Upper lobe of left lung (tissue), 6 donors: ENCODE measurements around the gene REL. TPM values are rescaled to one million over a fixed set of nuclear protein-coding genes. Genes with fewer than 3 reads are reported as not detected.

ENCODE experiments used
- ATAC-seq, 2 donors: fragments of 200-7000 bp; cut with Tn5 transposase; one replicate each; pipeline ENCODE4 v1.9.1; 2022; ENCODE audit warnings: mild to moderate bottlenecking in 2 of 2, moderate library complexity in 2 of 2; ENCODE audit not compliant: low FRiP score in 2 of 2
- DNase-seq, 2 donors: peaks; one replicate each; pipeline ENCODE4 v3.0.0-alpha.2; 2019 to 2020
- H3K27ac ChIP-seq, 4 donors: fragments of 200-600 bp; sonication (generic); one replicate each; pipeline ENCODE4 v1.5.1; 2016 to 2019
- H3K27me3 ChIP-seq, 4 donors: fragments of 200-600 bp; sonication (generic); one replicate each; pipeline ENCODE4 v1.5.1; 2017 to 2019
- H3K36me3 ChIP-seq, 4 donors: fragments of 200-600 bp; sonication (generic); one replicate each; pipeline ENCODE4 v1.5.1; 2016 to 2019
- H3K4me1 ChIP-seq, 4 donors: fragments of 200-600 bp; sonication (generic); one replicate each; pipeline ENCODE4 v1.5.1; 2018 to 2019
- H3K4me3 ChIP-seq, 4 donors: fragments of 200-600 bp; sonication (generic); one replicate each; pipeline ENCODE4 v1.5.1; 2017 to 2019; ENCODE audit warnings: mild to moderate bottlenecking in 2 of 4, moderate library complexity in 1 of 4
- H3K9me3 ChIP-seq, 4 donors: fragments of 200-600 bp; sonication (generic); one replicate each; pipeline ENCODE4 v1.5.1; 2018 to 2019
- EP300 ChIP-seq, 4 donors: sonication (generic); formaldehyde crosslinking; IDR thresholded peaks; one replicate each; pipeline ENCODE4 v1.5.1; 2017; ENCODE audit warnings: antibody characterized with exemption in 4 of 4, control low read depth in 2 of 4
- POLR2A ChIP-seq, 4 donors: fragments of 450-650 bp; IDR thresholded peaks; one replicate each; pipeline ENCODE4 v1.5.1; 2016 to 2017; ENCODE audit warnings: antibody characterized with exemption in 4 of 4, mild to moderate bottlenecking in 2 of 4
- POLR2AphosphoS5 ChIP-seq, 2 donors: sonication (generic); formaldehyde crosslinking; IDR thresholded peaks; one replicate each; pipeline ENCODE4 v1.5.1; 2017; ENCODE audit warnings: antibody characterized with exemption in 2 of 2
- WGBS, 2 donors: methylation state at CpG; one replicate each; pipeline ENCODE4 v1.1.5; 2017 to 2018; 5-methylcytosine and 5-hydroxymethylcytosine counted together
- total RNA-seq, 6 donors: library from RNA; depleted of rRNA in 4 of 6; stranded (reverse); fragments of >200 nt in 4 of 6; gene quantifications; one replicate each; pipeline versions ENCODE4 v1.1.0 to v1.2.1, GENCODE V29; 2016 to 2021
- TF ChIP-seq, protein P1 (sequence below), 6 experiments: fragments of 450-650 bp in 4 of 6; fragments of 200-600 bp in 2 of 6; sonication (generic) in 2 of 6; IDR thresholded peaks; one replicate each; pipeline ENCODE4 v1.5.1; 2016 to 2019; ENCODE audit warnings: antibody characterized with exemption in 6 of 6
- donor health status: DM: no; HTN: no; CAD: no; lungs with moderate emphysema.
- donor health status: DM: no; HTN: yes; CAD: no; lungs with severe emphysema.

REL gene
- total RNA-seq, 6 donors from 2014 or later = 17.8 to 49.5 (median 29.6) TPM

DNA sequence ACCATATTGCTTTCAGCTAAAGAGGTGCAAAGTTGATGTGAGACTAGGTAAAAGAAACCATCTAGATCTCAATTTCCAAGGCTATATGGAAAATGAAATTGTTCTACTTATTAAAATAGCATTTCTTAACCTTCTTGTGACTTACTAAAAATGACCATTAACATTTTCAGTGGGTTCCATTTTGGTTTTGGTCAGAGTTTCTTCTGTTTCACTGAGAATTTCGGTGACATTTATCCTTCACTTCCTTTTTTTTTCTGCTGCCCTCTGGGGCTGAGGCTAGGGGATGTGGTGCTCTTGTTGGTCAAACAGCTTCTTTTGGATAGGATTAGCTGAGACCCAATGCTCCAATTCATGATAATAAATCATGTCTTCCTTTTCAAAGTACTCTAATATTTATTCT lies 44.3 kb upstream of the REL start:
- no peaks in the 10 kb centered on the region for H3K9me3 ChIP-seq
- H3K27ac ChIP-seq = no peak overlapping the region
- no peaks in the 10 kb centered on the region for H3K4me1 ChIP-seq
- WGBS, 2 donors = 62 to 70% methylated on average over 1 of the region's 1 CpG
- TF ChIP-seq POLR2AphosphoS5 (IDR thresholded peaks at IDR 0.05) (no peak), EP300 (IDR thresholded peaks at IDR 0.05) (no peak), POLR2A (IDR thresholded peaks at IDR 0.05) (no peak)
- TF ChIP-seq, protein P1, sequence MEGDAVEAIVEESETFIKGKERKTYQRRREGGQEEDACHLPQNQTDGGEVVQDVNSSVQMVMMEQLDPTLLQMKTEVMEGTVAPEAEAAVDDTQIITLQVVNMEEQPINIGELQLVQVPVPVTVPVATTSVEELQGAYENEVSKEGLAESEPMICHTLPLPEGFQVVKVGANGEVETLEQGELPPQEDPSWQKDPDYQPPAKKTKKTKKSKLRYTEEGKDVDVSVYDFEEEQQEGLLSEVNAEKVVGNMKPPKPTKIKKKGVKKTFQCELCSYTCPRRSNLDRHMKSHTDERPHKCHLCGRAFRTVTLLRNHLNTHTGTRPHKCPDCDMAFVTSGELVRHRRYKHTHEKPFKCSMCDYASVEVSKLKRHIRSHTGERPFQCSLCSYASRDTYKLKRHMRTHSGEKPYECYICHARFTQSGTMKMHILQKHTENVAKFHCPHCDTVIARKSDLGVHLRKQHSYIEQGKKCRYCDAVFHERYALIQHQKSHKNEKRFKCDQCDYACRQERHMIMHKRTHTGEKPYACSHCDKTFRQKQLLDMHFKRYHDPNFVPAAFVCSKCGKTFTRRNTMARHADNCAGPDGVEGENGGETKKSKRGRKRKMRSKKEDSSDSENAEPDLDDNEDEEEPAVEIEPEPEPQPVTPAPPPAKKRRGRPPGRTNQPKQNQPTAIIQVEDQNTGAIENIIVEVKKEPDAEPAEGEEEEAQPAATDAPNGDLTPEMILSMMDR (IDR thresholded peaks at IDR 0.05) = no peak
- DNase-seq (no peak), ATAC-seq (no peak)
- no peaks in the 10 kb centered on the region for H3K36me3 ChIP-seq
- H3K4me3 ChIP-seq = no peak overlapping the region
- no peaks in the 10 kb centered on the region for H3K27me3 ChIP-seq

DNA sequence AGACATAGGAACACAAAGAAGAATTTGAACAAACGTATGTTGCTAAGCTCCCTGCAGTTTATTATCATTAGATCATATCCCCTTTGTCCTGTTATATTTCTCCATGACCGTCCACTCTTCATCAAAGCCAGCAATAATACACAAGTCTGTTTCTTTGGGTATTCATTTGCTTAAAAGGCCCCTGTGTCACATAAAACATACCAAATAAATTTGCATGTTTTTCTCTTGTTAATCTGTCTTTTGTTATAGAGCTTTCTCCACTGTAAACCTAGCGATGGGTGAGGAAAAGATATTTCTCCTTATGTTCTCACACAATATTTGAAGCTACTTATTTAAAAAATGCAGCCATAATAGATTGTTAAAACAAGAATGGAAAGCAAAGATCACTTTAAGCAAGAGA lies 42.9 kb upstream of the REL start:
- TF ChIP-seq POLR2AphosphoS5 (IDR thresholded peaks at IDR 0.05) (no peak), POLR2A (IDR thresholded peaks at IDR 0.05) (no peak), EP300 (IDR thresholded peaks at IDR 0.05) (no peak)
- TF ChIP-seq, protein P1 (IDR thresholded peaks at IDR 0.05) = no peak
- H3K9me3 ChIP-seq = no peaks in the 10 kb centered on the region
- H3K4me1 ChIP-seq = no peaks in the 10 kb centered on the region
- no peak for DNase-seq
- H3K36me3 ChIP-seq = no peaks in the 10 kb centered on the region
- no peak for ATAC-seq
- H3K27me3 ChIP-seq = no peaks in the 10 kb centered on the region
- no peak overlapping the region for H3K4me3 ChIP-seq
- H3K27ac ChIP-seq = no peak overlapping the region
- 83% methylated on average over 3 of the region's 3 CpGs for WGBS, 2 donors

DNA sequence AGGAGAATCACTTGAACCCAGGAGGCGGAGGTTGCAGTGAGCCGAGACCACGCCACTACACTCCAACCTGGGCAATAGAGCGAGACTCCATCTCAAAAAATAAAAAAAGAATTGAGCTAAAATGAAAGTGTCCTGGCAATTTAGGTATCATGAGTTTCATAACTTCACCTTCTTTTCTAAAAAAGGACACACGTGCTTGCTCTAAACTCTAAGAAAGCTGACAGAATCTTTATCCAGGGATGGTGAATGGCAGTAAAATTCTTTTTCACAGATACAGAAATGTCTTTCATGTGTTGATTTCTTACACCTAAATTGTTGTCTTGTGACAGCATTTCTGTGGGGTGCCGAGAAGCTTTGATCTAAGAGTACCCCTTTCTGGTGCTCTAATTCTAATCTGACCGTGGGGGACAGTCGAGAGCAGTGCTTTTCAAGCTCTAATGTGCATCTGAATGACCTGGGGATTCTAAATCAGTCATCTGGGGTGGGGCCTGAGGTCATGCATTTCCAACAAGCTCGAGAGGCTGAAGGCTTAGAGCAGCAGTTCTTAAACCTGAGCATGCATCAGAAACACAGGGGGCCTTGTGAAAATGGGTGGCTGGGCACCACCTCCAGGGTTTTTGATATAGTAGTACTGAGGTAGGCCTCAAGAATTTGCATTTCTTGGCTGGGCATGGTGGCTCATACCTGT lies 42.1 kb upstream of the REL start:
- TF ChIP-seq EP300 (IDR thresholded peaks at IDR 0.05) (no peak), POLR2AphosphoS5 (IDR thresholded peaks at IDR 0.05) (no peak), POLR2A (IDR thresholded peaks at IDR 0.05) (no peak)
- TF ChIP-seq, protein P1 (IDR thresholded peaks at IDR 0.05) = no peak
- Histone ChIP-seq H3K9me3 (no peaks in the 10 kb centered on the region), H3K27ac (no peak overlapping the region), H3K4me3 (no peak overlapping the region), H3K36me3 (no peaks in the 10 kb centered on the region), H3K27me3 (no peaks in the 10 kb centered on the region), H3K4me1 (no peaks in the 10 kb centered on the region)
- no peak for DNase-seq
- no peak for ATAC-seq
- 91 to 94% methylated on average over 9 of the region's 9 CpGs for WGBS, 2 donors

DNA sequence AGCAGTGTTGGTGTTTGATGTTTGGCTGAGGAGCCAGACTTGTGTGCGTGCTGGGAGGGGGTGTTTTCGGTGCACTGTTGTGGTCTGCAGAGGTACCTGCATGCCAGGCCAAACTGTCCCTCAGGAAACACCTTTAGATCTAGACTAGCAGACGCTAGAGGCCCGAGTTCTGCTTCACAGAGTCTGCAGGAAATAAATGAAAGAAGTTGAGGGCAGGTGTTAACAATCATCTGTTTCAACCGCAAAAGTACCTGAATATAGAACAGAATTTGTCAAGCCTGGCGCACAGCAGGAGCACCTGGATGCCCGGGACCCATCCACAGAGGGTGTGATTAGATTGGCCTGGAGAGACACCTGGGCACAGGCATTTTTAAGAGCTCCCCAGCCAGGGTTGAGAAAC lies 40.5 kb upstream of the REL start:
- Histone ChIP-seq H3K4me1 (no peaks in the 10 kb centered on the region), H3K9me3 (no peaks in the 10 kb centered on the region), H3K4me3 (no peak overlapping the region), H3K27me3 (no peaks in the 10 kb centered on the region), H3K36me3 (no peaks in the 10 kb centered on the region), H3K27ac (no peak overlapping the region)
- DNase-seq = no peak
- no peak for ATAC-seq
- 74 to 81% methylated on average over 6 to 7 of the region's 7 CpGs for WGBS, 2 donors
- TF ChIP-seq EP300 (IDR thresholded peaks at IDR 0.05) (no peak), POLR2AphosphoS5 (IDR thresholded peaks at IDR 0.05) (no peak), POLR2A (IDR thresholded peaks at IDR 0.05) (no peak)
- TF ChIP-seq, protein P1 (IDR thresholded peaks at IDR 0.05) = no peak

DNA sequence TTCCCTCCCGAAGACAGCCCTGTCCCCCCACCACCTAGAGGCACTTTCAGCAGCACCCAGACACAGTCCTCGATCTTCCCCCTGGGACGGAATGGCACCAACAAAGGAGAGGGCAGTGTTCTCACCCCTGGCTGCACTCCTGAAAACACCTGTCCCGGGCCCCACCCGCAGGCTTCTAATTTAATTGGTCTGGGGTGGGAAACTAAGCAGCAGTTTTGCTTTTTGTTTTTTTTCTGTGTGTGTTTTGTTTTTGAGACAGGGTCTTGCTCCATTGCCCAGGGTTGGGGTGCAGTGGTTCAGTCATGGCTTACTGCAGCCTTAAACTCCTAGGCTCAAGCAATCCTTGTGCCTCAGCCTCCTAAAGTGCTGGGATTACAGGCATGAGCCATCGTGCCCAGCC lies 38.4 kb upstream of the REL start:
- TF ChIP-seq EP300 (IDR thresholded peaks at IDR 0.05) (no peak), POLR2A (IDR thresholded peaks at IDR 0.05) (no peak), POLR2AphosphoS5 (IDR thresholded peaks at IDR 0.05) (no peak)
- TF ChIP-seq, protein P1 (IDR thresholded peaks at IDR 0.05) = no peak
- H3K9me3 ChIP-seq = no peaks in the 10 kb centered on the region
- no peak for ATAC-seq
- H3K4me1 ChIP-seq = no peaks in the 10 kb centered on the region
- no peaks in the 10 kb centered on the region for H3K27me3 ChIP-seq
- 92 to 94% methylated on average over 6 of the region's 6 CpGs for WGBS, 2 donors
- no peaks in the 10 kb centered on the region for H3K36me3 ChIP-seq
- DNase-seq = no peak
- no peak overlapping the region for H3K27ac ChIP-seq
- H3K4me3 ChIP-seq = no peak overlapping the region
